CD4-positive, alpha-beta T cell treated with Interferon alpha-2 for 1 hour (primary cell): ENCODE measurements around the gene PITPNM1.

Source experiments
- DNase-seq, 2 donors: peaks; one replicate each; pipeline ENCODE4 v3.0.0-alpha.2; 2020 to 2022

Gene PITPNM1

GRCh38 chr11:67502328-67502979 is 2.7 kb downstream of the PITPNM1 start:
- no peak for DNase-seq

- no peak for DNase-seq
Observed at GRCh38 chr11:67501854-67502253, 3.3 kb downstream of the PITPNM1 start.

- DNase-seq, result no peak
Observed at GRCh38 chr11:67500831-67501715, 4.1 kb downstream of the PITPNM1 start.

GRCh38 chr11:67500484-67500821 is 4.7 kb downstream of the PITPNM1 start:
- no peak for DNase-seq

- DNase-seq, result no peak
Observed at GRCh38 chr11:67499808-67500483, 5.2 kb downstream of the PITPNM1 start.

- DNase-seq, result no peak
Observed at GRCh38 chr11:67498544-67498972, 6.6 kb downstream of the PITPNM1 start.

GRCh38 chr11:67497656-67498291 is 7.4 kb downstream of the PITPNM1 start:
- no peak for DNase-seq

- DNase-seq, result no peak
Observed at GRCh38 chr11:67496113-67496512, 9.1 kb downstream of the PITPNM1 start.

- DNase-seq, result no peak
Observed at GRCh38 chr11:67495234-67496005, 9.7 kb downstream of the PITPNM1 start.

GRCh38 chr11:67494371-67495233 is 10.6 kb downstream of the PITPNM1 start:
- DNase-seq, result no peak

GRCh38 chr11:67493548-67494370 is 11.4 kb downstream of the PITPNM1 start:
- DNase-seq, result no peak

GRCh38 chr11:67492801-67493547 is 12.2 kb downstream of the PITPNM1 start:
- DNase-seq, result no peak

GRCh38 chr11:67492069-67492727 is 13.0 kb downstream of the PITPNM1 start:
- no peak for DNase-seq

GRCh38 chr11:67491276-67492068 is 13.7 kb downstream of the PITPNM1 start:
- DNase-seq, result no peak

- no peak for DNase-seq
Observed at GRCh38 chr11:67490727-67491065, 14.5 kb downstream of the PITPNM1 start.

- DNase-seq, result no peak
Observed at GRCh38 chr11:67489885-67490726, 15.1 kb downstream of the PITPNM1 start.

GRCh38 chr11:67489203-67489884 is 15.8 kb downstream of the PITPNM1 start:
- DNase-seq, result no peak
